Neural progenitor cell (in vitro differentiated cells): ENCODE measurements around the gene HES7. TPM values are rescaled to one million over a fixed set of nuclear protein-coding genes. Genes with fewer than 3 reads are reported as not detected.

ENCODE experiments used
- DNase-seq: peaks from one replicate; pipeline ENCODE4 v3.0.0-alpha.2; 2016; ENCODE audit warnings: low spot score
- H2AFZ ChIP-seq: fragments of 200-600 bp; sonication (generic); replicated peaks from 2 replicates; pipeline ENCODE4 v1.6.1; 2016; ENCODE audit warnings: antibody characterized with exemption
- H3F3A ChIP-seq: fragments of 200-600 bp; sonication (generic); 2 replicates; pipeline ENCODE4 v1.6.1; 2016; ENCODE audit warnings: antibody characterized with exemption, low read depth
- H3K27ac ChIP-seq: fragments of 200-600 bp; sonication (generic); 2 replicates; pipeline ENCODE4 v1.5.1; 2016; ENCODE audit warnings: mild to moderate bottlenecking
- H3K27me3 ChIP-seq: fragments of 200-600 bp; sonication (generic); 2 replicates; pipeline ENCODE4 v1.6.1; 2016; ENCODE audit warnings: mild to moderate bottlenecking, moderate library complexity
- H3K36me3 ChIP-seq: fragments of 200-600 bp; sonication (generic); 2 replicates; pipeline ENCODE4 v1.5.1; 2016
- H3K4me1 ChIP-seq: fragments of 200-600 bp; sonication (generic); 2 replicates; pipeline ENCODE4 v1.6.1; 2016; ENCODE audit warnings: mixed run types
- H3K4me2 ChIP-seq: fragments of 200-600 bp; sonication (generic); 2 replicates; pipeline ENCODE4 v1.6.1; 2016
- H3K4me3 ChIP-seq: fragments of 200-600 bp; sonication (generic); 2 replicates; pipeline ENCODE4 v1.5.1; 2016
- H3K79me2 ChIP-seq: fragments of 200-600 bp; sonication (generic); 2 replicates; pipeline ENCODE4 v1.6.1; 2016; ENCODE audit warnings: low read depth
- H3K9ac ChIP-seq: fragments of 200-600 bp; sonication (generic); 2 replicates; pipeline ENCODE4 v1.6.1; 2016
- H3K9me3 ChIP-seq: fragments of 200-600 bp; sonication (generic); 2 replicates; pipeline ENCODE4 v1.5.1; 2016; ENCODE audit warnings: low read depth
- H4K20me1 ChIP-seq: fragments of 200-600 bp; sonication (generic); 2 replicates; pipeline ENCODE4 v1.6.1; 2016; ENCODE audit warnings: low read depth
- H3K27ac Mint-ChIP-seq: 3 replicates; pipeline ENCODE4 v1.8.0; 2021; ENCODE audit warnings: mixed read lengths
- H3K27me3 Mint-ChIP-seq: 2 replicates; pipeline ENCODE4 v1.8.0; 2022; ENCODE audit warnings: low read depth, mild to moderate bottlenecking, inconsistent platforms, moderate library complexity, mixed read lengths; ENCODE audit not compliant: insufficient read depth
- H3K36me3 Mint-ChIP-seq: 3 replicates; pipeline ENCODE4 v1.8.0; 2021; ENCODE audit warnings: mixed read lengths
- H3K4me1 Mint-ChIP-seq: 3 replicates; pipeline ENCODE4 v1.8.0; 2021; ENCODE audit warnings: mixed read lengths
- H3K4me3 Mint-ChIP-seq: 3 replicates; pipeline ENCODE4 v1.8.0; 2021; ENCODE audit warnings: mild to moderate bottlenecking, moderate library complexity, mixed read lengths
- H3K9me3 Mint-ChIP-seq: 3 replicates; pipeline ENCODE4 v1.8.0; 2020; ENCODE audit warnings: mixed read lengths
- EZH2 ChIP-seq: fragments of 200-600 bp; sonication (generic); IDR thresholded peaks from 2 replicates; pipeline ENCODE4 v1.6.1; 2017; ENCODE audit warnings: antibody characterized with exemption, mild to moderate bottlenecking, moderate library complexity
- EZH2phosphoT487 ChIP-seq: fragments of 200-600 bp; sonication (generic); IDR thresholded peaks from 2 replicates; pipeline ENCODE4 v1.6.1; 2017; ENCODE audit warnings: antibody characterized with exemption
- total RNA-seq: library from RNA; depleted of rRNA; stranded (reverse); fragments of >200 nt; gene quantifications from 2 replicates; pipeline ENCODE4 v1.2.3, GENCODE V29; 2015; ENCODE audit warnings: low replicate concordance
- TF ChIP-seq, protein P1 (sequence below): fragments of 200-600 bp; sonication (generic); IDR thresholded peaks from 2 replicates; pipeline ENCODE4 v1.5.1; 2017; ENCODE audit warnings: antibody characterized with exemption, mild to moderate bottlenecking

The HES7 gene
- total RNA-seq, 1 donor from 2014 or later, result not detected

DNA sequence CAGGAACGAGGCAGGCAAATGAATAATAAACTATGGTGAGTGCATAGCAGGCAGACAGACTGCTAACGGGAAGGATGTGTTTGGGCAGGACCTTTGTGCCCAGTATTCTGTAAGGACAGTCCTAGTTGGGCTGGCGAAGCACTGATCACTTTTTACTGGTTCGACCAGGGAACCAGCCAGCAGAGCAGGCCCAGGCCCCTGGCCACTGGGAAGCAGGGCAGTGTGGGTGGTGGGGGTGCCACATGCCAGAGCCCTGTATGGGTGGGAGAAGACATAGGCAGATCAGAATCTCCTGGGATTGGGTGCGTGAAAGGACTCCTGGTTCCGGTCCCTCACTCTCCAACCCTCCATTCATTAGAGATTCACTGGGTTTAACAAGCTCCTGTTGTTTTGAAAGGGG, 42.8 kb upstream of the HES7 start:
- H3K9me3 Mint-ChIP-seq, result no peaks in the 10 kb centered on the region
- no peak overlapping the region for H3K9ac ChIP-seq
- no peak overlapping the region for H3K4me2 ChIP-seq
- no peak overlapping the region for H2AFZ ChIP-seq
- H3K4me3 ChIP-seq, result no peak overlapping the region
- no peaks in the 10 kb centered on the region for H3K36me3 ChIP-seq
- peaks cover 20% of the 10 kb centered on the region for H3K4me1 ChIP-seq
- H3K27ac ChIP-seq, result no peak overlapping the region
- no peak for TF ChIP-seq EZH2phosphoT487
- TF ChIP-seq, protein P1, sequence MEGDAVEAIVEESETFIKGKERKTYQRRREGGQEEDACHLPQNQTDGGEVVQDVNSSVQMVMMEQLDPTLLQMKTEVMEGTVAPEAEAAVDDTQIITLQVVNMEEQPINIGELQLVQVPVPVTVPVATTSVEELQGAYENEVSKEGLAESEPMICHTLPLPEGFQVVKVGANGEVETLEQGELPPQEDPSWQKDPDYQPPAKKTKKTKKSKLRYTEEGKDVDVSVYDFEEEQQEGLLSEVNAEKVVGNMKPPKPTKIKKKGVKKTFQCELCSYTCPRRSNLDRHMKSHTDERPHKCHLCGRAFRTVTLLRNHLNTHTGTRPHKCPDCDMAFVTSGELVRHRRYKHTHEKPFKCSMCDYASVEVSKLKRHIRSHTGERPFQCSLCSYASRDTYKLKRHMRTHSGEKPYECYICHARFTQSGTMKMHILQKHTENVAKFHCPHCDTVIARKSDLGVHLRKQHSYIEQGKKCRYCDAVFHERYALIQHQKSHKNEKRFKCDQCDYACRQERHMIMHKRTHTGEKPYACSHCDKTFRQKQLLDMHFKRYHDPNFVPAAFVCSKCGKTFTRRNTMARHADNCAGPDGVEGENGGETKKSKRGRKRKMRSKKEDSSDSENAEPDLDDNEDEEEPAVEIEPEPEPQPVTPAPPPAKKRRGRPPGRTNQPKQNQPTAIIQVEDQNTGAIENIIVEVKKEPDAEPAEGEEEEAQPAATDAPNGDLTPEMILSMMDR, result no peak
- TF ChIP-seq EZH2, result no peak
- H3K9me3 ChIP-seq, result no peaks in the 10 kb centered on the region
- H3K4me3 Mint-ChIP-seq, result no peak overlapping the region
- H4K20me1 ChIP-seq, result peaks cover 5% of the 10 kb centered on the region
- no peaks in the 10 kb centered on the region for H3K36me3 Mint-ChIP-seq
- no peaks in the 10 kb centered on the region for H3K27me3 ChIP-seq
- peaks cover 9% of the 10 kb centered on the region for H3K79me2 ChIP-seq
- H3F3A ChIP-seq, result peaks cover 26% of the 10 kb centered on the region
- peaks cover 7% of the 10 kb centered on the region for H3K27me3 Mint-ChIP-seq
- H3K27ac Mint-ChIP-seq, result peak overlapping the region; percentile 54
- H3K4me1 Mint-ChIP-seq, result peaks cover 37% of the 10 kb centered on the region
- DNase-seq, result no peak

DNA sequence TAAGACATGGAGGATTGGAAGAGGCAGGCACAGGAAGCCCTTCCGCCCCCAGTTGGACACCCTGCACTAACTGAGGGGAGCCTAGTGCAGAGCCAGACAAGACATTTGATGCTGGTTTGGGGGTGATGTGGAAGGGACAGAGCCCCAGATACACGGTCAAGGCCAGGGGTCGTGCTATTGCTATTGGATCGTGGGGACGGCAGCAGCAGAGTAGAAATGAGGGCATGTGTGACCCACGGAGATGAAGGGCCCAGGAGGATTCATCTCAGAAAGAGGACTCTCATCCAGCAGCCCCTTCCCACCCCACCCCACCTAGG, 40.9 kb upstream of the HES7 start:
- peak overlapping the region; percentile 91 for H3K4me2 ChIP-seq
- no peaks in the 10 kb centered on the region for H3K9me3 Mint-ChIP-seq
- peaks cover 38% of the 10 kb centered on the region for H3F3A ChIP-seq
- TF ChIP-seq EZH2, result no peak
- TF ChIP-seq EZH2phosphoT487, result no peak
- TF ChIP-seq, protein P1, result no peak
- H3K9me3 ChIP-seq, result no peaks in the 10 kb centered on the region
- peaks cover 7% of the 10 kb centered on the region for H3K36me3 Mint-ChIP-seq
- H3K27ac ChIP-seq, result no peak overlapping the region
- no peak for DNase-seq
- peaks cover 6% of the 10 kb centered on the region for H3K27me3 Mint-ChIP-seq
- peak overlapping the region; percentile 65 for H3K4me3 Mint-ChIP-seq
- H3K36me3 ChIP-seq, result peaks cover 4% of the 10 kb centered on the region
- peaks cover 21% of the 10 kb centered on the region for H4K20me1 ChIP-seq
- H2AFZ ChIP-seq, result no peak overlapping the region
- no peak overlapping the region for H3K4me3 ChIP-seq
- H3K79me2 ChIP-seq, result peaks cover 19% of the 10 kb centered on the region
- H3K4me1 Mint-ChIP-seq, result peaks cover 42% of the 10 kb centered on the region
- peaks cover 23% of the 10 kb centered on the region for H3K4me1 ChIP-seq
- H3K27me3 ChIP-seq, result no peaks in the 10 kb centered on the region
- H3K27ac Mint-ChIP-seq, result peak overlapping the region; percentile 83
- no peak overlapping the region for H3K9ac ChIP-seq

DNA sequence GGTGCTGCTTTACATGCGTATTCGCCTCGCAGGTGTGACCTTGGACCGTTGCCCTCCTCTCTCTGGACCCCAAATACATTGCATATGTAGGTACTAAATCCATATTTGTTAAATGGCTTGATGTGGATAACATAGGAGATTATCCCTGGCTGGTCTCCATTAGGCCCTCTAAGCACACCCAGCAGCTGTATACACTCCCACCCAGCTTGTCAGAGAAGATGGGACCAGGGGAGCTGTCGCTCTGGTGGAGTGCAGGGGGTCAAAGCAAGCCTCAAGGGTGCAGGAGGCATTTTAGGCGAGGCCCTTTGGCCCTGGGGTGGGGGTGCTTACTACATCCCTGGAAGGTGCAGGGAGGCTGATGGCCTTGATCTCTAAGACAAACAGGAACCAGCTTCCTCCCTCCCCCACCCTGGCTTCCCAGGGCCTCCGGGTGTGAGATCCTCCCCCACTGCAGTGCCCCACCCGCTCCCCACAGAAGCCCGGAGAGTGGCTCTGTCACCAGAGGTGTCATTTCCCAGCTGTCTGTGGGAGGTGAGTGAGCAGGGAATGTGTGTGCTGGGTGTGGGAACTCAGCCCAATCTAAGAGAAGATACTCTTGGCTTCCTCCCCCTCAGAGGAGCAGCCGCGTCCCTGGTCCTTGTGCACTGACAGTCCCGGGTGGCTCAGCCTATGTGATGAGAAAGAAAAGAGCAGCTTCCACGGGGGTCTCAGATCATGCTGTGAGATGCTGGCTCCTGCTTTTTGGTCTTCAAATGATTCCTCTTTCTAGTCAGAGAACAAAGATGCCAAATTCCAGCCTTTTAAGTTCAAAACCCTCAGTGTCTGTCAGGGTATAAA, 40.3 kb upstream of the HES7 start:
- H3K4me1 ChIP-seq, result peaks cover 23% of the 10 kb centered on the region
- TF ChIP-seq EZH2phosphoT487, result no peak
- no peak for TF ChIP-seq EZH2
- TF ChIP-seq, protein P1, result no peak
- peaks cover 4% of the 10 kb centered on the region for H3K36me3 ChIP-seq
- H4K20me1 ChIP-seq, result peaks cover 27% of the 10 kb centered on the region
- H2AFZ ChIP-seq, result no peak overlapping the region
- H3K27ac ChIP-seq, result peak overlapping the region; percentile 79
- H3K9ac ChIP-seq, result no peak overlapping the region
- DNase-seq, result no peak
- H3K4me3 Mint-ChIP-seq, result peak overlapping the region; percentile 93
- no peaks in the 10 kb centered on the region for H3K9me3 ChIP-seq
- H3K9me3 Mint-ChIP-seq, result no peaks in the 10 kb centered on the region
- peak overlapping the region; percentile 83 for H3K27ac Mint-ChIP-seq
- H3K4me1 Mint-ChIP-seq, result peaks cover 45% of the 10 kb centered on the region
- H3F3A ChIP-seq, result peaks cover 38% of the 10 kb centered on the region
- H3K36me3 Mint-ChIP-seq, result peaks cover 7% of the 10 kb centered on the region
- H3K27me3 ChIP-seq, result no peaks in the 10 kb centered on the region
- peaks cover 6% of the 10 kb centered on the region for H3K27me3 Mint-ChIP-seq
- H3K4me2 ChIP-seq, result peak overlapping the region; percentile 91
- H3K79me2 ChIP-seq, result peaks cover 19% of the 10 kb centered on the region
- H3K4me3 ChIP-seq, result peak overlapping the region; percentile 100
